NT2/D1 (cell line): ENCODE measurements around the gene HINT3.

Source experiments
- YY1 ChIP-seq: IDR thresholded peaks from 2 replicates; pipeline ENCODE4 v1.6.1; 2011; ENCODE audit not compliant: insufficient read length, insufficient read depth
- ZNF274 ChIP-seq: IDR thresholded peaks from 2 replicates; pipeline ENCODE4 v1.6.1; 2011; ENCODE audit warnings: mild to moderate bottlenecking, low read depth, low read length

DNA sequence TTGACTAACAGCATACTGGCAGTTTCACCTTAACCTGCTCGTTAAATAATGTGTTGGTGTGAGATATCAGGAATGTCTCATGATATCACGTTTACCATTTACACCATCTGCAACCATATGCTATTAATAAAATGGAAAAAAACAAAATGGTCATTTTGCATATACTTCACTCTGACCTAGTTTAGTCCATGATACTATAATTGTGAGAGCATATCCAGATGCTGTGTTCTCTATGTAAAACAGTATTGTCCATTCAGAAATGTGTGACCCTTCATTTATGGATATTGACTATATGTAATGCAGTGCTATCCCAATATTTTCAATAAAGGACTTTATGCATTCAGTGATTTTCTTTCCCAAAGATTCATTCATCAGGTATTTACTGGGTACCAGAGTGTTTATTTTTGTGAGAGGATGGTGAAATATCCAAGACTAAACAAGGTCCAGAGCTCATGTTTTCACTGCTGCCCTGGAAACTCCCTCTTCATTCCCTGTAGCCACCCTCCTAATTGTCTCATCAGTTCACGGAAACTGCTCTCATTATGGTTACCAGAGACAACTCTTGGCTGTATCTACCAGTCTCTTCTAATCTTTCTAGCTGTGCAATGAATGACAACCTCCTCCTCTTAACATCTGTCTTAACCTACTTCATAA lies 25.7 kb upstream of the HINT3 start:
- TF ChIP-seq YY1, result no peak
- no peak for TF ChIP-seq ZNF274
